NCI-H1092 treated with DMSO at 0.1 percent for 48 hours (cell line): ENCODE data around the gene OR1I1.
A peak's percentile ranks its signal among the peaks of the same experiment; 100 is the strongest.
"Not testable (repeated sequence)": the region's sequence is repeated elsewhere in the genome, so short reads cannot be mapped to it uniquely, and the experiment has no call there.

Experiments used
- DNase-seq: peaks from one replicate; lab custom pipeline; 2025; lab: John Stamatoyannopoulos, UW

Gene OR1I1, protein sequence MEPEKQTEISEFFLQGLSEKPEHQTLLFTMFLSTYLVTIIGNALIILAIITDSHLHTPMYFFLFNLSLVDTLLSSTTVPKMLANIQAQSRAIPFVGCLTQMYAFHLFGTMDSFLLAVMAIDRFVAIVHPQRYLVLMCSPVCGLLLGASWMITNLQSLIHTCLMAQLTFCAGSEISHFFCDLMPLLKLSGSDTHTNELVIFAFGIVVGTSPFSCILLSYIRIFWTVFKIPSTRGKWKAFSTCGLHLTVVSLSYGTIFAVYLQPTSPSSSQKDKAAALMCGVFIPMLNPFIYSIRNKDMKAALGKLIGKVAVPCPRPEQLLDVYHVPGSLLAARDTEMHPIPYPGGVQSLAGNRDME

DNA sequence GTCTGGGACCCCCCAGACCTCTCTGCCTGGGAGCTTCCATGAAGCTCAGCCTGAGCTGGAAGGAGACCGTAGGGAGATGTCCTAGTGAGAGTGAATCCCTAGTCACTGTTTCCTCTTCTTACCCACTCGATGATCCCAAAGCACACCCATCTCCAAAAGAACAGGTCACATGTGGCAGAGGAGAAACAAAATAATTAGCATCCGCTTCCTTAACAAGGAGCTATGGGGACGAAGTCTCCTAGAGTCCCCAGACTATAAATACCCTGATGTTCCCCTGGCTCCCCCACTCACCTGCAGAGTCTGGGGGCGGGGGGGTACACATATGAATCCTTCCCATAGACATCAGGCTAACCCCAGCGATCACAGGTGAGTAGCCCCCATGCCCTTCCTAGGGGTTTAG is at the start of gene OR1I1:
TSS of gene OR1I1 (plus strand) at position 301 of the 400 bp plus-strand sequence. CDS start 4,855 bp downstream, outside the sequence.
- DNase-seq = no peak

DNA sequence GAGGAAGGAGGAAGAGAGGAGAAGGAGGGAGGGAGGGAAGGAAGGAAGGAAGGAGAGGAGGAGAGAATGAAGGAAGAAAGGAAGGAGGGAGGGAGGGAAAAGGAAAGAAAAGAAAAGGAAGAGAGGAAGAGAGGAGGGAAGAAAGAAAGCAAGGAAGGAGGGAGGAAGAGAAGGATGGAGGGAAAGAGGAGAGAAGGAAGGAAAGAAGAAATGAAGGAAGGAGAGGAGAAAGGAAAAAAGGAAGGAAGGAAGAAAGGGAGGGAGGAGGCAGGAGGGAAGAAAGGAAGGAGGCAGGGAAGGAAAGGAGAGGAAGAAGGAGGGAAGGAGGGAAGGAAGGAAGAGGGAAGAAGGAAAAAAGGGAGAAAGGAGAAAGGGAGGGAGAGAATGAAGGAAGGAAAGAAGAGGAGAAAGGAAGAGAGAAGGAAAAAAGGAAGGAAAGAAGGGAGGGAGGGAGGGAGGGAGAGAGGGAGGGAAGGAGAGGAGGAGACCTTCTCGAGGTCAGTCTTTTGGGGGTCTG is 46.2 kb upstream of the OR1I1 start:
- no peak for DNase-seq

DNA sequence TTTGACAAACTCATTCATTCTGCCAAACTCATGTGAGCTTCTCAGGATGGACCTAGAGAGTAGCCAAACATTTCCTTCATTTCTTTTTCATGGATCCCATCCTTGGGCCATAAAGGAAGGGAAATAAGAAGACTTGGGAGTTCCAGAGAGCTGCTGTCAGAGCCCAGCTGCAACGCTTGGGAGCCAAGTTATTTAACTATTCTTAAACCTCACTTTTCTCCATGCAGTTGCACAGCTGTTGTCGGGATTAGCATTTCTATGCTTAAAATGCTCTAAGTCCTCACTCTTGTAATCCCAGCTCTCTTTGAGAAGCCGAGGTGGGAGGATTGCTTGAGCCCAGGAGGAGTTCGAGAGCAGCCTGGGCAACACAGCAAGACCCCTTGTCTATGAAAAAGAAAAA is 44.4 kb upstream of the OR1I1 start:
- no peak for DNase-seq

DNA sequence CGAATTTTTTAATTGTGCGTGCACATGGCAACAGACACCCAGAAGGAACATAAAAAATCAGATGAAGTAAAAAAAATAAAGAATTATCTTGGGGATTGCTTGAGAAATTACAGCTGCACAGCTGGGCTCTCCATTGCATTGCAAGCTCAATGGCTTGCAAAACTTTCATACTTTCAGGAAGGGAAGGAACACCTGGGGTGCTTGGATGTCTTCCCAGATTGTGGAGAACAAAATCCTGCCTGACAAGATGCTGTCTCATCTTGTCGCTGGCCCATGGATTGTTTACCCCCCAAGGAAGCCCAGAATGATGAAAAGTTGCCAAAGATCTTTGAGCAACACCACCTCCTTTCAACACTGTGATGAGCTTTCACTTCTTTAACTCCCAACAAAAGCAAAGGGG is 43.7 kb upstream of the OR1I1 start:
- DNase-seq = no peak

DNA sequence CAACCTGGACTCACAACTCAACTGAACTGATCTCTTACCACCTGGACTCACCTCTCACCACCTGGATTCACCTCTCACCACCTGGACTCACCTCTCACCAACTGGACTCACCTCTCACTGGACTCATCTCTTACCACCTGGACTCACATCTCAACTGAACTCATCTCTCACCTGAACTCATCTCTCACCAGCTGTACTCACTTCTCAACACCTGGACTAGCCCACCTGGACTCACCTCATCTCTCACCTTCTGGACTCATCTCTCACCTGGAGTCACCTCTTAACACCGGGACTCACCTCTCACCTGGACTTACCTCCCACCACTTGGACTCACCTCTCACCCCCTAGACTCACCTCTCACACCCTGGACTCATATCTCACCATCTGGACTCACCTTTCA is 40.0 kb upstream of the OR1I1 start:
- DNase-seq = no peak

DNA sequence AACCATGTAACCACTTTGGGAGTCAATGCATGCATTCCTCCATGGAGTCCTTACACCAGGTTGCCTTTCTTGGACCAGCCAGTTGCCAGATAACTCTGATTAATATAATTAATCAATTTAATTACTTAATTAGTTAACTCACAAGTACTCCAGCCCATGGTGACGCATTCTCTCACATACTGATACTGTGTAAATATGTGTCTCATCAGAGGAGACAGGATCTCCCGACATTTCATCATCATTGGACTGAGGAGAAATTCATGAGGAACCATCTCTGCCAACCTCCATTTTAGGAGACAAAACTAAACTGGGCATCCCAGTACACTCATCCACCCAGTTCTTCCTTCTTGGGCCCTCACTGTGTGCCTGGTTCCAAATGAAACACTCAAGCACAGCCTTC is 39.2 kb upstream of the OR1I1 start:
- DNase-seq = no peak

DNA sequence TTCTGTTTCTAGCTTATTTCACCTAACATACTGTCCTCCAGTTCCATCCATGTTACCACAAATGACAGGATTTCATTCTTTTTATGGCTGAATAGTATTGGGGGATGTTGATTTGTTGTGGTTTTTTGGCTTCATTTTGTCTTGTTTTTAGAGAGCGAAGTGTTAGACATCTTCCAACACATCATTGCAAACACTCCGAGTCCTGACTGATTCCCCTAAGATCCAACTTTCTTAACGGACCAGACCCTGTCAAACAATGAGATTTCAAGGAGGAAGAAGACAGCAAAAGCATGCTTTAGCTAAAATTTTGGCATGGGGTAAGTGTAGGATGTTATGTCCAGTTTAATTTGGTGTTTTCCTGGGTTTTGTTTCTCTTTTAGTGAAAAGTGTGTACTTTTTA is 36.5 kb upstream of the OR1I1 start:
- DNase-seq = no peak

DNA sequence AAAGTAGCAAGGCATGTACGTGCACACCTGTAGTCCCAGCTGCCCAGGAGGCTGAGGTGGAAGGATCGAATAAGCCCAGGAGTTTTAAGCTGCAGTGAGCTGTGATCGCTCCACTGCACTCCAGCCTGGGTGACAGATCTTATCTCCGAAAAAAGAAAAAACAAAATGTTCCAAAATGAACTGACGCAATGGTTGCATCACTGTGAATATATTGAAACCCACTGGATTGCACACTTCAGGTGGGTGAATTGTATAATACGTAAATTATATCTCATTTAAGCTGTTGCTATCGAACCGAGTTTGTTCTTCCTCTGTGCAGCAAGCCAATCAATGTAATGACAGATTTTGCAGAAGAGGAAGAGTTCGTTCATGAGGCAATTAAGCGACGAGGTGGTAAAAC is 34.3 kb upstream of the OR1I1 start:
- no peak for DNase-seq

DNA sequence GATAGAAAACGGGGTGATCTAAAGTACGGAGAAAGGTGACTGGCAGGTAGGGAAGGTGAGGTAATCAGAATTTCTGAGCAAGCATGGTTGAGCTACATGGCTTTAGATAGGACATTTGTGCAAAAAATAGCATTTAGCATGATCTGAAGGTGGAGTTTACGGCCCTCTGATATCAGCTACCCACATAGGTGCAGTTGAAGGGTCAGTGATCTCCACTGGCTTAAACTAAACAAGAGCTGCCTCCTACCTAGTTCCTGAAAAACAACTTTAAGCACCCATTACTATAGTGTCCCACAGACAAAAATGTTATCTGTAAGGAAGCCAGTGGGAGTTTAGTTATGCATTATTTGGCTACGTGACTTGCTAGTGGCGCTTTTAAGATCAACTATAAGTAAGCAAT is 33.9 kb upstream of the OR1I1 start:
- DNase-seq = no peak

DNA sequence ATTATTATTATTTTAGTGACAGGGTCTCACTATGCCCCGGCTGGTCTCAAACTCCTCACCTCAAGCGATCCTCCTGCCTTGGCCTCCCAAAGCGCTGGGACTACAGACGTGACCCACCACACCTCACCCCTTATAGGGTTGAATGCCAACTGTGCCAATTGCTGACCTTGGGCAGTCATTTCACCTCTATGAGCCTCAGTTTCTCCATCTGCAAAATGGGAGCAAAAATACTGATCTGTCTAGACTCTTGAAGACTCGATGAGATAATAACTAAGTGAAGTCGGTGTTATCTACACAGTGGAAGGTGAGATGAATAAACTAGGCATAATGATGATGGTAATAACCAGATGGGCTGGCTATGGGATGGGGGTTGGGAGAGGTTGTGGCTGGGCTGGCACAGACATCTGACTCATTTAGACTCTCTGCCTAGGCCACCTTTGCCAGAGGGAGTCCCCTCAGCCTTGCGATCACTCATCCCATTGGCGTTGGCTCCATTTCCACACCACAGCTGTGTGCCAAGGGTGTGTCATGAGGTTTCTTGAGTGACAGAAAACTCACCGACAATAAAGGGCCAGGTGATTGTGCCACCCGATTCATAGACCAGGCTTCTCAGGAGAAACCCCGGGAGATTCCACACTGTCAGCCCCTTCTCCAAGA is 33.0 kb upstream of the OR1I1 start, which contains the start of gene CASP14:
TSS of gene CASP14 (plus strand) at position 596 of the 657 bp plus-strand sequence. CDS start 2,772 bp downstream, outside the sequence.
- DNase-seq = no peak

DNA sequence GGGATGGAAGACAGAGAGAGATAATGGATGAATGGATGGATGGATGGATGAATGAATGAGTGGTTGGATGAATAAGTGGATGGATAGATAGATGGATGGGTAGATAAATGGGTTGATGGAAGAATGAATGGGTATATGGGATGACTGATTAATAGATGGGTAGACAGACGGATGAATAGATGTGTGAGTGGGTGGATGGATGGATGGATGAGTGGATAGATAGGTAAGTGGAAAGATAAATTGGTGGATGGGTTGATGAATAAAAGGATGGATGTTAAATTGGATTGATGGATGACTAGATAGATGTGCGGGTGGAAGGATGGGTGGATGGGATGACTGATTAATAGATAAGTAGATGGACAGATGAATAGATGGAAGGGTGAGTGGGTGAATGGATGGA is 31.4 kb upstream of the OR1I1 start:
- no peak for DNase-seq

DNA sequence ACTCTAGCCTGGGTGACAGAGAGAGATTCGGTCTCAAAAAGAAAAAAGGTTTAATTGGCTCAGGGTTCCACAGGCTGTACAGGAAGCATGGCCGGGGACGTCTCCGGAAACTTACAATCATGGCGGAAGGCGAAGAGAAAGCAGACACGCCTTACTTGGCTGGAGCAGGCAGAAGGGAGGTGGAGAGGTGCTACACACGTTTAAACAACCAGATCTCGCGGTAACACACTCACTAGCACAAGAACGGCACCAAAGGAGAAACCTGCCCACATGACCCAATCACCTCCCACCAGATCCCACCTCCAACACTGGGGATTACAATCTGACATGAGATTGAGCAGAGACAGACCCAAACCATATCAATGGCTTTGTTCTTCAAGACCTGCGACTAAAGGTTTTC is 20.0 kb upstream of the OR1I1 start:
- DNase-seq = no peak

DNA sequence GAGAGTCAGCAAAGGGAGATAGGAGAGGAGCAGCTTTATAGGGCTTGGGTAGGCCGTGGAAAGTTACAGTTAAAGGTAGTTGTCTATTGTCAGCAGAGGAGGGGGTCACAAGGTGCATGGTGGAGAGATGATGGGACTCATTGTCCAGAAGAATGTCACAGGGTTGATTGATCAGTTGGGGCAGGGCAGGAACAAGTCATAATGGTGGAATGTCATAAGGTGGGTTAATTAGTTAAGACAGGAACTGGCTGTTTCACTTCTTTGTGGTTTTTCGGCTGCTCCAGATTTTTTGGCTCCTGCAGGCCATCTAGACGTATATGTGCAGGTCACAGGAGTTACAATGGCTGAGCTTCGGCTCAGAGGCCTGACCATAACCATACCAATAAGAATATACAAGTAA is 11.6 kb upstream of the OR1I1 start:
- DNase-seq = not testable (repeated sequence)

DNA sequence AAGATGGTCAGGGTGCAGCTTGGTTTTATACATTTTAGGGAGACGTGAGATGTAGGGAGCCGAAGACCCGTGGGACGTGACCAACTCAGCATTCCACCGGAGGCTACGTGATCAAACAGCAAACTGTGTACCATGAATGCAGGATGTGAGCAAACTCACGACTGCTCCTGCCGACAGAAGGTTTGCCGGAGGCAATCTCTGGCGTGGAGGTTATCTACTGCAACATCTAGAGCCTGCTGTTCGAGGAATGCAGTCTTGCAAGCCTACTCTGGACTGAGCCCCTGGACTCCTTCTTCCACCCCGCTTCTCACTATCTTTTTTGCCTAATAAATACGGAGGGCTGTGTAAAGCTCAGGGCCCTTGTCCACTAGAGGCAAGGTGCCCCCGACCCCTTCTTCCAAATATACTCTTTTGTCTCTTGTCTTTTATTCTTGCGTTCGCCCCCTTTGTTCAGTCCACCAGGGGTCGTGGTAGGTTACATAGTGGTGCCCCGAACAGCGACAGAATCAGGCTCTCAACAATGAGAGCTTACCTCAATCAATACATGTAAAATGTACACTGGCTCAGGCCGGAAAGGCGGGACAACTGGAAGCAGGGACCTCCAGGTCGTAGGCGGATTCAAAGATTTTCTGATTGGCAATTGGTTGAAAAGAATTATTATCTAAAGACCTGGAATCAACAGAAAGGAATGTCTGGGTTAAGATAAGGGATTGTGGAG is 8.9 kb upstream of the OR1I1 start:
- no peak for DNase-seq

DNA sequence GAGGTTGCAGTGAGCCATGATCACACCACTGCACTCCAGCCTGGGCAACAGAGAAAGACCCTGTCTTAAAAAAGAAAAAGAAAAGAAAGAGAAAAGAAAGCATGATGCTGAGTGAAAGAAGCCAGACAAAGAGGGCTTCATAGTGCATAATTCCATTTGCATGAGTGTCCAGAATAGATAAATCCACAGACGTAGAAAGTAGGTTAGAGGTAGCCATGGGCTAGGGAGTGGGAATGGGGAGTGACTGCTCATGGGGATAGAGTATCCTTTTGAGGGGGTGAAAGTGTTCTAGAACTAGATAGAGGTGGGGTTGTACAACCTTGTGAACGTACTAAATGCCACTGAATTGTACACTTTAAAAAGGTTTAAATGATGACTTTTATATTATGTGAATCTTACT is 7.6 kb upstream of the OR1I1 start:
- no peak for DNase-seq

DNA sequence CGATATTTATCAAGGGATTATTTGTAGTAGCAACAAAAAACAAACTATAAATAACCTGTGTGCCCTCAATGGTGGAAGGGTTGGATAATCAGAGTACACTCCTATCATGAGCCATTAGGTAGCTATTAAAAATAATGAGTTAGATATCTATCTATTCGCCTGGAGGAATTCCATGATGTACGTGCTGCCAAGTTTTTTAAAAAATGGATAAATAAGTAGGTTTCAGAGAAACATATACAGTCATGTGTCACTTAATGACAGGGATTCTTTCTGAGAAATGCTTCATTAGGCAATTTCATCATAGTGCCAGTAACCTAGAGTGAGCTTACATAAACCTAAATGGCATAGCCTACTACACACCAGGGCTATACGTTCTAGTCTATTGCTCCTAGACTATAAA is 6.2 kb upstream of the OR1I1 start:
- no peak for DNase-seq

DNA sequence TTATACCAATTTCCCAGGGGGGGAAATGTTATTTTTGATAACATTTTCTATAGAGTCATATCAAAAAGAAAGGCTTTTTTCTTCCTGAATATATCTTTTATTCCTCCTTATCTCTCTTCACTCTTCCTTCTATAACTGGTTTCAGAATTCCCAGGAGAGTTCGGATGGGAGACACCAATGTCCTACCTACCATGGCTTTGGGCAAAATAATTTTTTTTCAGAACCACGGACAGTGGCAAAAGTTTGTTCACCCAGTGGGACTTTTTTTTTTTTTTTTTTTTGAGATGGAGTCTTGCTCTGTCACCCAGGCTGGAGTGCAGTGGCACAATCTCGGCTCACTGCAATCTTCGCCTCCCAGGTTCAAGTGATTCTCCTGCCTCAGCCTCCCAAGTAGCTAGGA is 2.0 kb upstream of the OR1I1 start:
- not testable (repeated sequence) for DNase-seq

DNA sequence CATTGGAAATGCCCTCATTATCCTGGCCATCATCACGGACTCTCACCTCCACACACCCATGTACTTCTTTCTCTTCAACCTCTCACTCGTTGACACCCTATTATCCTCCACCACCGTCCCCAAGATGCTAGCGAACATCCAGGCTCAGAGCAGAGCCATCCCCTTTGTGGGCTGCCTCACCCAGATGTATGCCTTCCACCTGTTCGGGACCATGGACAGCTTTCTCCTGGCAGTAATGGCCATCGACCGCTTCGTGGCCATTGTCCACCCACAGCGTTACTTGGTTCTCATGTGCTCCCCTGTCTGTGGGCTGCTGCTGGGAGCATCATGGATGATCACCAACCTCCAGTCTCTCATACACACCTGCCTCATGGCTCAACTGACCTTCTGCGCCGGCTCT is 5.2 kb downstream of the OR1I1 start:
- DNase-seq = no peak

DNA sequence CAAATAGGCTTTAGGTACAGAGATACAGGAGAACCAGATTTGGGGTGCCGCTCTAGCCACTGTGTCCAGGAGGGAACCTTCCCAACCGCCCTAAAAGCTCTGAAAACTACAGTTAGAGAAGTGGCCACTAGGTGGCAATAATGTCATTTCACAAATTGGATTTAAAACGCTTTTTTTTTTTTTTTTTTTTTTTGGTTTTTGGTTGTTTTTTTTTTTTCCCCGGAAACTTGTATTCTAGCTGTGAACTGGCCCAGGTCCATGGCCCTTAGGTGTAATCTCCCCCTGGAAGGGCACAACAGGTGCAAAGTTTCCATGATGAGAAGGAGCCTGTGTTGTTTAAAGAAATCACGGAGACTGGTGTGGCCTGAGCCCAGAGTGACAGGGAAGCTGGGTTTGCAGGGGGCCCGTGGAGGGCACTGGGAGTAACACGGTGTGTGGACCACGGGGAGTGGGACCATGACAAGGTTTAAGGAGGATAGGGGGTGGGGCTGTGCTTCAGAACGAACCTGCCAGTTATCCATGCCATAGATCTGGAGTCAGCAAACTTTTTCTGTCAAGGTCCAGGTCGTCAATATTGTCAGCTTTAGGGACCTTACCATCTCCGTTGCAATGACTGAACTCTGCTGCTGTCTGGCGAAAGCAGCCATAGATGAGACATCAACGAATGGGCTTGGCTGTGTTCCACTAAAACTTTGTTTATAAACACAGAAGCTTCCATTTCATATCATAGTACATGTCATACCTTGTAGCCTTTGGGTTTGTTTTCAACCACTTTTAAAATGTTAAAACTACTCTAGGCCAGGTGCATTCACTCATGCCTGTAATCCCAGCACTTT is 10.1 kb downstream of the OR1I1 start:
- peak; percentile 48 for DNase-seq

DNA sequence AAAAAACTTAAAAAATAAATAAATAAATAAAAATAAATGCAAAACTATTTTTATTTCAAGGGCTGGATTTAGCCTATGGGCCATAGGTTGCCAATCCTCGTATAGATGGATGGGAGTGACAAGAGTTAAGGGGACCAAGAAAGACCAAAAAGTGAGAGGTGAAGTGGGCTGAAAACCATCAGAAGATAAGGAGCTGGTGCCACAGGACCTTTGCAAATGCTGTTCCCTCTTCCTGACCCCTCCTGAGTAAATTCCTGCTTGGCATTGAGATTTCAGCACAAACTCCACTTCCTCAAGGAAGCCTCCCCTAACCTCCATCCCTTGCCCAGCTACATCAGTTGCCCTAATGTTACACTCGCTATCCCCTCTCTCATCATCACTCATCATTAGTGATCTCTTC is 11.0 kb downstream of the OR1I1 start:
- DNase-seq = no peak

DNA sequence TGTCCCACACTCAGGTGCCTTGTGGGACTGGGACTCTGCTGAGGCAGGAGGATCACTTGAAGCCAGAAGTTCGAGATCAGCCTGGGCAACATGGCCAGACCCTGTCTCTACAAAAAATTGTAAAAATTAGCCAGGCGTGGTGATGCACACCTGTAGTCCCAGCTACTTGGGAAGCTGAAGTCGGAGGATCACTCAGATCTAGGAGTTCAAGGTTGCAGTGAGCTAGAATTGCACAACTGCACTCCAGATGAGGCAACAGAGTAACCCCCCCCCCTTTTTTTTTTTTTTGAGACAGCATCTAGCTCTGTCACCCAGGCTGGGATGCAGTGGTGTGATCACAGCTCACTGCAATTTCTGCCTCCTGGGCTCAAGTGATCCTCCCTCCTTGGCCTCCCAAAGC is 14.2 kb downstream of the OR1I1 start:
- DNase-seq = no peak

DNA sequence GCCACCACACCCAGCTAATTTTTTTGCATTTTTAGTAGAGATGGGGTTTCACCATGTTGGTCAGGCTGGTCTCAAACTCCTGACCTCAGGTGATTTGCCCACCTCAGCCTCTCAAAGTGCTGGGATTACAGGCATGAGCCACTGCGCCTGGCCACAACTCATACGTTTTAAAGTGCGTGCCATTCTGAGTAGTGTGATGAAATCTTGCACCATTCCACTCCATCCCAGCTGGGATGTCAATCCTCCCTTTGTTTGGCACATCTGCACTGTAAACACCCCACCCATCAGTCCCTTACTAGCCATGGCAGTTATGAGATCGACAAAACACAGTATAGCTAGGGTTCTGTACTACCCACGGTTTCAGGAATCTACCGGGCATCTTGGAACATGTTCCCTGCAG is 16.0 kb downstream of the OR1I1 start:
- not testable (repeated sequence) for DNase-seq
